Thyroid gland (tissue), 4 donors: ENCODE measurements around the gene CD320. TPM values are rescaled to one million over a fixed set of nuclear protein-coding genes. Genes with fewer than 3 reads are reported as not detected.
A peak's percentile ranks its signal among the peaks of the same experiment; 100 is the strongest.

ENCODE experiments used
- DNase-seq, 2 donors: peaks; one replicate each; pipeline ENCODE4 v3.0.0-alpha.2; 2019
- H3K27ac ChIP-seq, 3 donors: fragments of 200-600 bp; sonication (generic); 1 replicate in 2 of 3; 2 replicates in 1 of 3; pipeline ENCODE4 v1.5.1; 2016 to 2019; ENCODE audit warnings: mild to moderate bottlenecking in 1 of 3, moderate library complexity in 1 of 3
- H3K27me3 ChIP-seq: fragments of 200-600 bp; sonication (generic); one replicate; pipeline ENCODE4 v1.5.1; 2019
- H3K36me3 ChIP-seq, 2 donors: fragments of 200-600 bp; sonication (generic); one replicate each; pipeline ENCODE4 v1.5.1; 2016 to 2019
- H3K4me1 ChIP-seq, 2 donors: fragments of 200-600 bp; sonication (generic); one replicate each; pipeline ENCODE4 v1.5.1; 2017 to 2019
- H3K4me3 ChIP-seq, 3 donors: fragments of 200-600 bp; sonication (generic); replicated peaks in 1 of 3; 1 replicate in 2 of 3; 2 replicates in 1 of 3; pipeline ENCODE4 v1.5.1; 2016; ENCODE audit warnings: mild to moderate bottlenecking in 1 of 3
- H3K9me3 ChIP-seq: fragments of 200-600 bp; sonication (generic); one replicate; pipeline ENCODE4 v1.5.1; 2017
- POLR2A ChIP-seq, 2 donors: fragments of 450-650 bp; IDR thresholded peaks; one replicate each; pipeline ENCODE4 v1.6.1; 2017; ENCODE audit warnings: antibody characterized with exemption in 2 of 2, mild to moderate bottlenecking in 2 of 2, moderate library complexity in 1 of 2
- WGBS, 2 donors: methylation state at CpG; one replicate each; pipeline ENCODE4 v1.1.5; 2017; 5-methylcytosine and 5-hydroxymethylcytosine counted together
- intact Hi-C: fragments of 100-400 bp; cut with DNase I; formaldehyde crosslinking; loops from one replicate; pipeline ENCODE4 v1.15.1; 2023
- total RNA-seq, 4 donors: library from RNA; depleted of rRNA; stranded (reverse); fragments of >200 nt; gene quantifications; one replicate each; pipeline ENCODE4 v1.2.3, GENCODE V29; 2016
- TF ChIP-seq, protein P1 (sequence below), 6 experiments: fragments of 200-600 bp in 3 of 6; fragments of 450-650 bp in 3 of 6; sonication (generic) in 3 of 6; IDR thresholded peaks; one replicate each; pipeline ENCODE4 v1.5.1; 2016 to 2019; ENCODE audit warnings: antibody characterized with exemption in 6 of 6, mild to moderate bottlenecking in 2 of 6, inconsistent platforms in 1 of 6, moderate library complexity in 1 of 6

Gene CD320
- total RNA-seq, 4 donors from 2014 or later = 20.8 to 114 (median 74.0) TPM

DNA sequence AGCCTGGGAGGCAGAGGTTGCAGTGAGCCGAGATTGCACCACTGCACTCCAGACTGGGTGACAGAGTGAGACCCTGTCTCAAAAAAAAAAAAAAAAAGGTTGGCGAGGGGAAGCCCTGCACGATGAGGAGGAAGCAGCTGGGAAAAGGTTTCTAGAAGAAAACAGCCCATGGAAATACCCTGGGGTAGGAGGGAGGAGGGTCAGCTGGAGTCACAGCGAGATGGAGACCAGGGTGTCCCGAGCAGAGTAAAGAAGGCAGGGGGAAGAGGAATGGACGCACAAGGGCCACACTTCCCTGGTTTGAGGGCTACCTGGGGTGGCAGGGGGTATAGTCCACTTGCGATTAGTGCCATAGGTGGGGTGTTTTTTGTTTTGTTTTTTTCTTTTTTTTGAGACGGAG is 28.5 kb upstream of the CD320 start:
- WGBS, 2 donors = 64 to 67% methylated on average over 8 of the region's 8 CpGs
- intact Hi-C loops = loop anchor here (10.0 kb wide), 1 partner anchor 248 kb away; no protein-coding TSS in a partner anchor
- TF ChIP-seq, protein P1, sequence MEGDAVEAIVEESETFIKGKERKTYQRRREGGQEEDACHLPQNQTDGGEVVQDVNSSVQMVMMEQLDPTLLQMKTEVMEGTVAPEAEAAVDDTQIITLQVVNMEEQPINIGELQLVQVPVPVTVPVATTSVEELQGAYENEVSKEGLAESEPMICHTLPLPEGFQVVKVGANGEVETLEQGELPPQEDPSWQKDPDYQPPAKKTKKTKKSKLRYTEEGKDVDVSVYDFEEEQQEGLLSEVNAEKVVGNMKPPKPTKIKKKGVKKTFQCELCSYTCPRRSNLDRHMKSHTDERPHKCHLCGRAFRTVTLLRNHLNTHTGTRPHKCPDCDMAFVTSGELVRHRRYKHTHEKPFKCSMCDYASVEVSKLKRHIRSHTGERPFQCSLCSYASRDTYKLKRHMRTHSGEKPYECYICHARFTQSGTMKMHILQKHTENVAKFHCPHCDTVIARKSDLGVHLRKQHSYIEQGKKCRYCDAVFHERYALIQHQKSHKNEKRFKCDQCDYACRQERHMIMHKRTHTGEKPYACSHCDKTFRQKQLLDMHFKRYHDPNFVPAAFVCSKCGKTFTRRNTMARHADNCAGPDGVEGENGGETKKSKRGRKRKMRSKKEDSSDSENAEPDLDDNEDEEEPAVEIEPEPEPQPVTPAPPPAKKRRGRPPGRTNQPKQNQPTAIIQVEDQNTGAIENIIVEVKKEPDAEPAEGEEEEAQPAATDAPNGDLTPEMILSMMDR (IDR thresholded peaks at IDR 0.05) = no peak
- TF ChIP-seq POLR2A (IDR thresholded peaks at IDR 0.05) = no peak
- no peak overlapping the region for H3K27ac ChIP-seq
- H3K4me3 ChIP-seq = no peak overlapping the region
- H3K4me1 ChIP-seq = peaks cover 0 to 20% of the 10 kb centered on the region in 2 donors
- DNase-seq = no peak
- no peaks in the 10 kb centered on the region for H3K9me3 ChIP-seq
- H3K27me3 ChIP-seq = no peaks in the 10 kb centered on the region
- H3K36me3 ChIP-seq = no peaks in the 10 kb centered on the region

DNA sequence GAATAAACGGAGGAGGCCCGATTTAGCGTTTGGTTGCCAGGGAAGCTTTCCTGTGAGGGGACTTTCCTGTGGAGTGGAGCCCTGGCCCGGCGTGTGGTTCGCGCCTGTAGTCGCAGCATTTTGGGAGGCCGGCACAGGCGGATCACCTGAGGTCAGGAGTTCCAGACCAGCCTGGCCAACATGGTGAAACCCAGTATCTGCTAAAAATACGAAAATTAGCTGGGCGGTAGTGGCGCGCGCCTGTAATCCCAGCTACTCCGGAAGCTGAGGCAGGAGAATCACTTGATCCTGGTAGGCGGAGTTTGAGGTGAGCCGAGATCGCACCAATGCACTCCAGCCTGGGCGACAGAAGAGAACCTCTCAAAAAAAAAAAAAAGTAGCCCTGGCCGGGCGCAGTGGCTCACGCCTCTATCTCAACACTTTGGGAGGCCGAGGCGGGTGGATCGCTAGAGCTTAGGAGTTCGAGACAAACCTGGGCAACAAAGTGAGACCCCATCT is 28.0 kb upstream of the CD320 start:
- peak; percentile 28 to 33 for DNase-seq
- Histone ChIP-seq H3K27ac (no peak overlapping the region), H3K36me3 (no peaks in the 10 kb centered on the region), H3K9me3 (no peaks in the 10 kb centered on the region), H3K27me3 (no peaks in the 10 kb centered on the region), H3K4me1 (peaks cover 0 to 20% of the 10 kb centered on the region in 2 donors), H3K4me3 (no peak overlapping the region)
- intact Hi-C loops = loop anchor here (10.0 kb wide), 1 partner anchor 249 kb away; no protein-coding TSS in a partner anchor
- 27 to 40% methylated on average over 26 to 27 of the region's 27 CpGs for WGBS, 2 donors
- TF ChIP-seq, protein P1 (IDR thresholded peaks at IDR 0.05) = no peak
- TF ChIP-seq POLR2A (IDR thresholded peaks at IDR 0.05) = no peak

DNA sequence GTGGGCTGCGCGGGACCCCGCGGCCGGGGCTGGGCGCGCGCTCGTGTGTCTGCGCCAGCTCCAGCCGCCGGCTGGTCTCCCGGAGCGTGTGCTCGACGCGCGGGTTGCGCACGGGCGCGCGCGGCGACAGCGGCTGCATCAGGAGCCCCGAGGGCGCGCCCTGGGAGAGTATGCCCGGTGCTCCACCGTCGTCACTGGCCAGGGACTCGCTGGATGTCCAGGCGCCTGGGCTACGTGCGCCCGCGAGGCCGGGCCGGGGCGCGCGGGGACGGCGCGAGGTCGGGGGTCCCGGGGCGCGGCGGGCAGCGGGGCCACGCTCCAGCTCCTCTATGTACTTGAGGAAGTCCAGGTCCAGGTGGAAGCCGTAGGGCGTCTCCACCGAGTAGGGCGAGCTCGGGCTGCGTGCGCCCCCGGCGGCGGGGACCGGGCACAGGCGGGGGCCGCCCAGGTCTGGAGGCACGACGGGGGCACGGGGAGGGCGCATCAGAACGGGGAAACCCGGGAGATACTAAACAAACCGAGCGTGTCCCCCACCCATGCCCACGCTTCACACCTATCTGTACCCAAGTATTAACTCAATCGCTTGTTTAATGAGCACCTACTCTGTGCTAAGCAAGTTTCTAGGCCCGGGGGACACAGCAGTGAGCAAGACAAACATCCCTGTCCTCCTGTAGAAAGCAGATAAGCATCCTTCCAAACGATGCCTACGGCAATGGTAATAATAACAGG is 27.3 kb upstream of the CD320 start:
- H3K9me3 ChIP-seq = no peaks in the 10 kb centered on the region
- H3K4me1 ChIP-seq = peaks cover 0 to 20% of the 10 kb centered on the region in 2 donors
- DNase-seq = no peak
- TF ChIP-seq POLR2A (IDR thresholded peaks at IDR 0.05) = no peak
- TF ChIP-seq, protein P1 (IDR thresholded peaks at IDR 0.05) = peak in 1 of 6 experiments; percentile 17
- intact Hi-C loops = loop anchor here (10.0 kb wide), 1 partner anchor 249 kb away; no protein-coding TSS in a partner anchor
- no peaks in the 10 kb centered on the region for H3K36me3 ChIP-seq
- no peak overlapping the region for H3K27ac ChIP-seq
- 24 to 35% methylated on average over 4 to 22 of the region's 79 CpGs for WGBS, 2 donors
- no peaks in the 10 kb centered on the region for H3K27me3 ChIP-seq
- peak overlapping the region in 1 of 3 donors; percentile 21 for H3K4me3 ChIP-seq

DNA sequence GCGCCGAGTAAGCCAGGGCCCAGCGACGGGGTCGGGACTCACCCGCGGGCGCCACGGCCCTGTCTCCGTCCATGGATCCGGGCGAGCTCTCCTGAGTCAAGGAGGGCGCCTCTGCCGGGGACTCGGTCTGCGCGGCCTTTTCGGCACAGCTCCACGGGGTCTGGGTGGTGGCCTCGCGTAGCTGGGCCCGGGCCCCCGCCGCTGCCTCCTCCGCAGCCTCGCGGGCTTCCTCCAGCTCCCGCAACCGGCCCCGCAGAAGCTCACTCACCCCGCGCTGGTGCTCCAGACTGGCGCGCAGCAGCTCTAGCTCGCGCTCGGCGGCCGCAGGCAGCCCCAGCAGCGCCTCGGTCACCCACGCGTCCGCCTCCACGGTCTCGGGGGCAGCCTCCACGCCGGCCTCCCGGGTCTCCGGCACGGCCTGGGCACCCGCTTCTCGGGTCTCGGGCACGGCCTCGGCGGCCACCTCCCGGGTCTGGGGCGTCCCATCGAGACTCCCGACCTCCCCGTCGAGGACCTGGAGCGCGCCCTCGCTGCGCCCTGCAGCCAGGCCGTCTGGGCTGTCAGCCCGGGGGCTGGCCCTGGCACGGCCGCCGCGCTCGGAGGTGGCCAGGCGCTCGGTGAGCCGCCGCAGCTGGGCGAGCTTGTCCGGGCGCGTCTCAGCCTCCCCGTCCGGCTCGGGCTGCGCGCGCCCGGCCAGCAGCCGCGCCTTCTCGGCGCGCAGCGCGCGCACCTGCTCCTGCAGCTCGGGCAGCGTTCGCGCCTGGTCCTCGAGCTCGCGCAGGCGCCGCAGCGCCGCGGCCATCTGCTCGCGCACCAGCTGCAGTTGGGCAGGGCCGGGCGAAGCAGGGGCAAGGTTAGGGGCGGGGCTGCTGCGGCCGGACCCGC is 26.5 kb upstream of the CD320 start:
- Histone ChIP-seq H3K27ac (no peak overlapping the region), H3K4me3 (peak overlapping the region in 1 of 3 donors; percentile 21), H3K4me1 (peaks cover 0 to 20% of the 10 kb centered on the region in 2 donors), H3K36me3 (no peaks in the 10 kb centered on the region), H3K9me3 (no peaks in the 10 kb centered on the region), H3K27me3 (no peaks in the 10 kb centered on the region)
- intact Hi-C loops = loop anchor here (10.0 kb wide), 1 partner anchor 250 kb away; no protein-coding TSS in a partner anchor
- DNase-seq = peak; percentile 59 to 64
- WGBS, 2 donors = 15 to 24% methylated on average over 4 to 9 of the region's 117 CpGs
- TF ChIP-seq, protein P1 (IDR thresholded peaks at IDR 0.05) = no peak
- no peak for TF ChIP-seq POLR2A (IDR thresholded peaks at IDR 0.05)
